MG63 (cell line): Measurements from ENCODE around the gene BOD1. TPM values are rescaled to one million over a fixed set of nuclear protein-coding genes. Genes with fewer than 3 reads are reported as not detected.

Experiments used
- DNase-seq: peaks from one replicate; pipeline ENCODE4 v3.0.0-alpha.2; 2020
- H3K27me3 ChIP-seq: fragments of 250-450 bp; sonication (Bioruptor Pico); 2 replicates; pipeline ENCODE4 v1.5.1; 2020; ENCODE audit warnings: mild to moderate bottlenecking, moderate library complexity
- H3K36me3 ChIP-seq: fragments of 250-450 bp; sonication (Bioruptor Pico); 2 replicates; pipeline ENCODE4 v1.5.1; 2020; ENCODE audit warnings: mild to moderate bottlenecking, moderate library complexity
- H3K4me3 ChIP-seq: fragments of 250-450 bp; sonication (Bioruptor Pico); 2 replicates; pipeline ENCODE4 v1.5.1; 2020; ENCODE audit warnings: mild to moderate bottlenecking, moderate library complexity
- H3K9me3 ChIP-seq: fragments of 250-450 bp; sonication (Bioruptor Pico); 2 replicates; pipeline ENCODE4 v1.5.1; 2020; ENCODE audit warnings: mild to moderate bottlenecking, moderate library complexity
- total RNA-seq: library from RNA; depleted of rRNA; stranded (reverse); fragments of >200 nt; shearing (Covaris generic); gene quantifications from 2 replicates; pipeline ENCODE4 v1.2.3, GENCODE V29; 2014; ENCODE audit warnings: low replicate concordance

BOD1 gene
- total RNA-seq, 1 experiment from 2014 or later, result 158 TPM

- DNase-seq, result peak; percentile 77
- Histone ChIP-seq H3K27me3 (no peaks in the 10 kb centered on the region), H3K9me3 (peaks cover 5% of the 10 kb centered on the region; the same call in 1 of the 2 replicates), H3K36me3 (no peaks in the 10 kb centered on the region), H3K4me3 (no peak overlapping the region)
These were observed 43.1 kb downstream of the BOD1 start for GRCh38 chr5:173573126-173573960.

GRCh38 chr5:173572431-173573125 lies 43.9 kb downstream of the BOD1 start:
- Histone ChIP-seq H3K4me3 (no peak overlapping the region), H3K9me3 (peaks cover 5% of the 10 kb centered on the region; the same call in 1 of the 2 replicates), H3K36me3 (no peaks in the 10 kb centered on the region), H3K27me3 (no peaks in the 10 kb centered on the region)
- peak; percentile 77 for DNase-seq

GRCh38 chr5:173570321-173571090 lies 45.9 kb downstream of the BOD1 start:
- Histone ChIP-seq H3K9me3 (peaks cover 5% of the 10 kb centered on the region; the same call in 1 of the 2 replicates), H3K27me3 (no peaks in the 10 kb centered on the region), H3K36me3 (no peaks in the 10 kb centered on the region), H3K4me3 (no peak overlapping the region)
- no peak for DNase-seq

GRCh38 chr5:173568703-173569102 lies 47.7 kb downstream of the BOD1 start:
- DNase-seq, result no peak
- no peaks in the 10 kb centered on the region for H3K36me3 ChIP-seq
- no peak overlapping the region for H3K4me3 ChIP-seq
- peaks cover 5% of the 10 kb centered on the region; the same call in 1 of the 2 replicates for H3K9me3 ChIP-seq
- H3K27me3 ChIP-seq, result no peaks in the 10 kb centered on the region

DNA sequence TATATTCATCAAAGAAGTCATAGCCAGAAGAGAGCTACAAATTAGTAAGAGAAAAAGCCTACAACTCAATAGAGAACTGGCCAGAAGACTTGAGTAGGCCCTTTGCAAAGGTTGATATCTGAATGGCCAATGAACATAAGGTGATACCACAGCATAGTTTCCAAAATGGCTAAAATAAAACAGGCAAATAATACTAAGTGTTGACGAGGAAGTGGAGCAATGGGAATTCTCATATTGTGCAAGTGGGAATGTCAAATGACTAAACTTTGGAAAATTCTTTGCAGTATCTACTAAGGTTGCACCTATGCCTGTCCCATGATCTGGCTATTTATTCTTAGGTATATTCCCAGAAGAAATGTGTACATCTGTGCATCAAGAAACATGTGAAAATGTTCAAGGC lies 48.3 kb downstream of the BOD1 start:
- Histone ChIP-seq H3K4me3 (no peak overlapping the region), H3K36me3 (no peaks in the 10 kb centered on the region), H3K9me3 (peaks cover 5% of the 10 kb centered on the region; the same call in 1 of the 2 replicates), H3K27me3 (no peaks in the 10 kb centered on the region)
- DNase-seq, result no peak

DNA sequence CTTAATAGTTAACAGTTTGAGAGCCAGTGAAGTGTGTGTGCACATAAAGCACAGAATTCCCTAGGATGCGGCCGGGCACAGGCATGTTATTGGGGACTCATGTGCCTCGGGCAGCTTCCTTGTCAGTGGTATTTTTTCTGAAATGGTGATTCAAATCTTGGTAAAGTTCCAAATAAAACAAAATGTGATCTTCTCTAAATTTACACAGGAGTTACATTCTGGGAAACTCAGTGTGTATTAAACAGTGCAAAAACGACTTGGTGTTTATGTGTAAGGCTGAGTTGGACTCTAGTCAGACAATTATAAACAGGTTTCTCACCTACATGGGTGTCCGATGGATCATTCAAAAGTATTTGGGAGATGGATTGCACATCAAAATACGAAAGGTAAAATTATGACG lies 48.9 kb downstream of the BOD1 start:
- Histone ChIP-seq H3K27me3 (no peaks in the 10 kb centered on the region), H3K4me3 (no peak overlapping the region), H3K9me3 (peaks cover 5% of the 10 kb centered on the region; the same call in 1 of the 2 replicates), H3K36me3 (no peaks in the 10 kb centered on the region)
- DNase-seq, result no peak

DNA sequence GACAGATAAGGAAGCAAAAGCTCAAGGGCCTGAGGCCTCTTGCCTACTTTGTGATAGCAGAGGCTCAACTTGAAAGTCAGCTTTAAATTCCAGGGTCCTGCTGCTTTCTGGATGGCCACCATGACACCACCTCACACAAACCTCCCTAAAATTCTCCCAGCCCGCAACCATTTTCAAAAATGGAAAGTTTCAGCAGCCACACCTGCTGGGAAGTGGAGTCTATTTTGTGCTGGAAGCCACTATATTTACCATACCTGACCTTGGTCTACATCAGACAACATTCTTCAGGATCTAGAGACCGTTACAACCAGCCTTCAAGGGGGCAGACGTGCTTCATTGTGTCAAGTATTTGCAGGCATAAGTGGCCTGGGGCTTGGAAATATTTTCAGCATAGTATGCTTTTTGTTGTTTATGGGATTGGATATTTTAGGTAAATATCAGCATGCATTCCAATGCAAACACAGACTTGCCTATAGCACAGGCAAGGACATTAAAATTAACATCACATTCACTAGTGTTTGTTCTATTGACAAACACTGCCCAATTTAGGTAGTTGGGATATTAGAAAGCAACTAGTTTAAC lies 50.9 kb downstream of the BOD1 start:
- no peaks in the 10 kb centered on the region for H3K36me3 ChIP-seq
- no peak overlapping the region for H3K4me3 ChIP-seq
- peaks cover 10% of the 10 kb centered on the region for H3K9me3 ChIP-seq
- no peak for DNase-seq
- no peaks in the 10 kb centered on the region for H3K27me3 ChIP-seq

- no peaks in the 10 kb centered on the region for H3K27me3 ChIP-seq
- peaks cover 21% of the 10 kb centered on the region for H3K9me3 ChIP-seq
- no peaks in the 10 kb centered on the region for H3K36me3 ChIP-seq
- no peak for DNase-seq
- H3K4me3 ChIP-seq, result no peak overlapping the region
These were observed 52.3 kb downstream of the BOD1 start for GRCh38 chr5:173564106-173564505.

DNA sequence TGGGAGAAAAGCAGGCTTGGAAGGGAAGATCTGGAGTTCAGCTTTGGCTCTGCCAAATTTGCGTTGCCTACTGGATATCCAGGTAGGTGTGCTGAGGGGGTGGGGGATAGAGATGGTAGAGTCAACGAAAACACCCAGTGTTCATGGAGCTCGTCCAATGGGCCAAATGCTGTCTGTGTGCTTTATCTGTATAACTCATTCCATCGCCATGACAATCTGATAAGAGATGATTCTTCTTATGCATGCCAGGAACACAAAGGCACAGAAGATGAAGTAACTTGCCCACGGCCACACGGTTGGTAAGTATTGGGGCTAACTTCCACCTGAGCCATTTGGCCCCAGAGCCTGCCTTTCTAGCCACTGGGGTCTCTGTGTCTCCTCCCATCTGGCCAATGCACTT lies 53.2 kb downstream of the BOD1 start:
- Histone ChIP-seq H3K36me3 (no peaks in the 10 kb centered on the region), H3K9me3 (peaks cover 16% of the 10 kb centered on the region), H3K4me3 (no peak overlapping the region), H3K27me3 (no peaks in the 10 kb centered on the region)
- no peak for DNase-seq

DNA sequence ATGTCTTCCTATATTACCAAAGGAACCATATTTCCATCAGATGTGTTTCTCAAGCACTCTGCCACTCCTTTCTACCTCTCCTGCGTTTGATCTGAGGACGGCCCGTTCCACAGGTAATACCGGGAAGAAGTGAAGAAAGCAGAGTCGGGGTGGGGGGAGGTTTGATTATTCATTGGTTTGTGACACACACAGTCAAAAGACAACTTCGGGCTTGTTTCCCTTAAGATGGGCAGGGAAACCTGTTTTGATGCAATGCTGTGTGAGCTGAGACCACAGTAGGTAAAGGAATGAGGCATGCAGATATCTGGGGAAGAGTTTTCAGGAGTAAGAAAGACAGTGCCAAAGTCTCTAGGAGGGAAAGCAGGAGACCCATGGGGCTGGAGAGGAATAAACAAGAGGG lies 54.0 kb downstream of the BOD1 start:
- Histone ChIP-seq H3K4me3 (no peak overlapping the region), H3K9me3 (peaks cover 16% of the 10 kb centered on the region), H3K27me3 (no peaks in the 10 kb centered on the region), H3K36me3 (no peaks in the 10 kb centered on the region)
- no peak for DNase-seq
